AG04450 (cell line): ENCODE results near the gene TBC1D7. TPM values are rescaled to one million over a fixed set of nuclear protein-coding genes. Genes with fewer than 3 reads are reported as not detected.

Source experiments
- CTCF ChIA-PET: fragments of 300-600, 350-600 bp; formaldehyde crosslinking; extraction: SDS; loops from one replicate; lab custom pipeline; 2022; ENCODE audit warnings: antibody characterized with exemption, inconsistent platforms; lab: Charles Lee
- POLR2A ChIA-PET: fragments of 350-600 bp; formaldehyde crosslinking; extraction: SDS; loops from one replicate; lab custom pipeline; 2021; ENCODE audit warnings: antibody characterized with exemption, inconsistent platforms; lab: Yijun Ruan, JAX
- DNase-seq: peaks from one replicate; pipeline ENCODE4 v3.0.0-alpha.2; 2011; ENCODE audit warnings: low read depth, low spot score
- H3K27ac ChIP-seq: one replicate; pipeline ENCODE4 v1.5.1; 2012; ENCODE audit warnings: low read depth, low read length, control low read depth
- H3K27me3 ChIP-seq: one replicate; pipeline ENCODE4 v1.6.0; 2012; ENCODE audit warnings: low read length; ENCODE audit not compliant: control insufficient read depth, insufficient read depth
- H3K4me3 ChIP-seq: 2 replicates; pipeline ENCODE4 v1.5.1; 2011; ENCODE audit warnings: mild to moderate bottlenecking, low read depth, low read length, control low read depth
- H3K9me3 ChIP-seq: 2 replicates; pipeline ENCODE4 v1.5.1; 2012; ENCODE audit warnings: low read length; ENCODE audit not compliant: control insufficient read depth, insufficient read depth
- CTCF ChIP-seq: IDR thresholded peaks from 2 replicates; pipeline ENCODE4 v1.5.1; 2011; ENCODE audit warnings: low read depth, low read length, control low read depth, inconsistent platforms
- polyA plus RNA-seq: library from polyadenylated mRNA; depleted of rRNA; stranded (reverse); fragments of >200 nt; gene quantifications from 2 replicates; pipeline ENCODE4 v1.2.3, GENCODE V29; 2011

TBC1D7 gene
- polyA plus RNA-seq, 1 experiment: 37.6 TPM

DNA sequence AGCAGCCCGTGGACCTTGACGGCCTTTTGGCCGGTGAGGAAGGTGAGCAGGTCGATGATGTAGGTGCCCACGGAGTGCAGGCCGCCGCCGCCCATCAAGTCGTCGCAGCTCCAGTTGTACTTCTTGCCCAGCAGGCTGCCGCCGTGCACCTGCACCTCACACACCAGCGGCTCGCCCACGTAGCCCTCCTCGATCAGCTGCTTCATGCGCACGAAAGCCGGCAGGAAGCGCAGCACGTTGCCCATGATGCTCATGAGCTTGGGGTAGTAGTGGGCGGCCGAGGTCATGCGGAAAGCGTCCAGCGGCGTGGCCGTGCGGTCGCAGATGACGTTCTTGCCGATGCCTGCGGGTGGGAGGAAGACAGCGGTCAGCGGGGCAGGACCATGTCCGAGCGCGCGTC, 37.0 kb upstream of the TBC1D7 start:
- DNase-seq: no peak
- CTCF ChIA-PET: no interaction called here
- POLR2A ChIA-PET: interaction anchor here (0.6 kb wide), 1 partner anchor 28 kb away, joined by 7 read pairs; no protein-coding TSS in a partner anchor
- Histone ChIP-seq H3K27ac (no peak overlapping the region), H3K4me3 (no peak overlapping the region), H3K9me3 (peaks cover 10% of the 10 kb centered on the region; the same call in 1 of the 2 replicates), H3K27me3 (no peaks in the 10 kb centered on the region)
- no peak for TF ChIP-seq CTCF

- Histone ChIP-seq H3K27me3 (no peaks in the 10 kb centered on the region), H3K9me3 (peaks cover 10% of the 10 kb centered on the region; the same call in 1 of the 2 replicates), H3K4me3 (no peak overlapping the region), H3K27ac (no peak overlapping the region)
- no peak for TF ChIP-seq CTCF
- no peak for DNase-seq
- ChIA-PET CTCF (no interaction called here), POLR2A (interaction anchor here (0.6 kb wide), 1 partner anchor 27 kb away, joined by 7 read pairs; no protein-coding TSS in a partner anchor)
These were observed 36.5 kb upstream of the TBC1D7 start for GRCh38 chr6:13364842-13365241.

DNA sequence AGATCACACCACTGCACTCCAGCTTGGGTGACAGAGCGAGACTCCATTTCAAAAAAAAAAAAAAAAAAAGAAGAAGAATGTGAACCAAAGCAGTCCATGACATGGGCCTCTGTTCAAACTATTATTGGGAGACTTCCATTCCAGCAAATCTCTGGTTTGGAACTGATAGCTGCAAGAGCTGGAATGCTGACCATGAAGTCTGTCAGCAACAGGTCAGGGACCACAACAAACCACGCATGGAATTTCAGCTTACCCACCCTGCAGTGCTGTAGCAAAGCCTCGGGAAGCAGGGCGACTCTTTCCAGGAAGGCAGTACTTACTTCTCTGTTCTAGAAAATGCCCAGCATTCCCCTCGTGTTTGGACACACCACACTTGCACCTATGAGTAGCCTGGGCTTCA, 34.1 kb upstream of the TBC1D7 start:
- no peak for TF ChIP-seq CTCF
- peaks cover 10% of the 10 kb centered on the region; the same call in 1 of the 2 replicates for H3K9me3 ChIP-seq
- ChIA-PET POLR2A (interaction anchor here (0.5 kb wide), 1 partner anchor 318 kb away, joined by 3 read pairs; no protein-coding TSS in a partner anchor), CTCF (no interaction called here)
- H3K4me3 ChIP-seq: no peak overlapping the region
- DNase-seq: no peak
- no peak overlapping the region for H3K27ac ChIP-seq
- H3K27me3 ChIP-seq: no peaks in the 10 kb centered on the region

- no peak overlapping the region for H3K4me3 ChIP-seq
- no peak for TF ChIP-seq CTCF
These were observed 32.6 kb upstream of the TBC1D7 start for GRCh38 chr6:13360671-13361540.

GRCh38 chr6:13359287-13359686, 30.9 kb upstream of the TBC1D7 start:
- Histone ChIP-seq H3K4me3 (no peak overlapping the region), H3K27ac (no peak overlapping the region), H3K27me3 (no peaks in the 10 kb centered on the region), H3K9me3 (no peaks in the 10 kb centered on the region; the same call in 1 of the 2 replicates)
- POLR2A ChIA-PET: no interaction called here
- no peak for DNase-seq
- TF ChIP-seq CTCF: no peak
- CTCF ChIA-PET: interaction anchor here (1.0 to 3.4 kb wide), 2 partner anchors 25 to 216 kb away, joined by 3 to 13 read pairs; partner anchors contain the start of gene SIRT5

More at GRCh38 chr6:13360671-13361540, 32.6 kb upstream of the TBC1D7 start:
- no peak for DNase-seq
- no peaks in the 10 kb centered on the region for H3K27me3 ChIP-seq
- H3K27ac ChIP-seq: no peak overlapping the region
- ChIA-PET POLR2A (no interaction called here), CTCF (interaction anchor here (0.5 kb wide), 1 partner anchor 125 kb away, joined by 5 read pairs; no protein-coding TSS in a partner anchor)
- peaks cover 10% of the 10 kb centered on the region; the same call in 1 of the 2 replicates for H3K9me3 ChIP-seq
